ENCODE measurements around the gene TBXA2R.
"Not testable (repeated sequence)": the region's sequence is repeated elsewhere in the genome, so short reads cannot be mapped to it uniquely, and the experiment has no call there.

Gene TBXA2R

DNA sequence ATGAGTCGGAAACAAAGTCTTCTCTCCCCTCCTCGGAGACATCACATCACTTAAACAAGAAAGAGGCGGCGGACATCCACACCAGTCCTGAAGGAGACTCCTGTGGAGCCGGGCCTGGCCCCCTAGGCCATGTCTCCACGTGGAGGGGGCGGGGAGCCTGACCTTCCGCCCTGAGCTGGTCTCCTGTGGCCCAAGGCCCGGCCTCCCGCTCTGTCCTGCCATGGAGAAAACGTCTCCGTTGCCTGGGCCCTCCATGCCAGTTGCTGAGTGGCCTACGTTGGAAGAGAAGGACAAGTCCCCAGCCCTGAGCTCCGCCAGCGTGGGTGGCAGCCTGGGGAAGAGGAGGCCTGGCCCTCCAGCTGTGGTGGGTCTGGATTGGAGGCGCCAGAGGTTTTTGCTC, 25.4 kb upstream of the TBXA2R start:
- no peak overlapping the region for H3K27ac ChIP-seq
- TF ChIP-seq ZFX (IDR thresholded peaks at IDR 0.05; ENCODE audit: borderline replicate concordance) = no peak
- no peak for TF ChIP-seq CTCF (IDR thresholded peaks at IDR 0.05)

GRCh38 chr19:3631053-3631861, 24.6 kb upstream of the TBXA2R start:
- TF ChIP-seq CTCF (IDR thresholded peaks at IDR 0.05) (no peak), ZFX (IDR thresholded peaks at IDR 0.05; ENCODE audit: borderline replicate concordance) (no peak)

GRCh38 chr19:3628766-3629165, 22.1 kb upstream of the TBXA2R start:
- H3K27ac ChIP-seq = not testable (repeated sequence)

More at GRCh38 chr19:3631053-3631861, 24.6 kb upstream of the TBXA2R start:
- no peak overlapping the region for H3K27ac ChIP-seq

DNA sequence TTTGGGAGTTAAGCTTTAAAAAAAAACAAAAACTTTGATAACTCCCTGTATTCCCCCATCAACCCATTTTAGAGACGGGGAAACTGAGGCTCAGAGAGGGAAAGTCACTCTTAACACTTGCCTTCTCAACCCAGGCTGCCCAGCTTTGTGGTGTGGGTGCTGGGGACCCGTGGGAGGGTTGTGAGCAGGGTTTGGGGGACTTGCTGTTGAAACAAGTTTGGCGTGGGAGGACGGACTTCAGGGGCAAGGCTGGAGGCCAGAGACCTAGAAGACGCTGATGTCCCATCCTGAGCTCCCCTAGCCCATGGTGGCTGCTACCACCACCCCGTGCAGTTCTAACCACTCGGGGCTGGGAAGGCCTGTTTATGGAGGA, 20.7 kb upstream of the TBXA2R start:
- TF ChIP-seq CTCF (IDR thresholded peaks at IDR 0.05) = no peak
- TF ChIP-seq ZFX (IDR thresholded peaks at IDR 0.05; ENCODE audit: borderline replicate concordance) = no peak
- H3K27ac ChIP-seq = peak overlapping the region; percentile 91

- TF ChIP-seq CTCF (IDR thresholded peaks at IDR 0.05) (no peak), ZFX (IDR thresholded peaks at IDR 0.05; ENCODE audit: borderline replicate concordance) (no peak)
- peak within 1 kb of the TSS; percentile 91 for H3K27ac ChIP-seq
These were observed 20.0 kb upstream of the TBXA2R start, which contains the start of gene CACTIN for GRCh38 chr19:3626473-3627350. CACTIN (minus strand) TSS chr19:3626790; CDS start chr19:3626762, 28 bp downstream.

GRCh38 chr19:3625996-3626472, 19.4 kb upstream of the TBXA2R start:
- peak overlapping the region; percentile 91 for H3K27ac ChIP-seq

More at GRCh38 chr19:3625996-3626472, 19.4 kb upstream of the TBXA2R start:
- TF ChIP-seq CTCF (IDR thresholded peaks at IDR 0.05) (no peak), ZFX (IDR thresholded peaks at IDR 0.05; ENCODE audit: borderline replicate concordance) (no peak)

All from 22Rv1 (cell line).